Measurements from ENCODE around the gene PAX2.

Gene PAX2

DNA sequence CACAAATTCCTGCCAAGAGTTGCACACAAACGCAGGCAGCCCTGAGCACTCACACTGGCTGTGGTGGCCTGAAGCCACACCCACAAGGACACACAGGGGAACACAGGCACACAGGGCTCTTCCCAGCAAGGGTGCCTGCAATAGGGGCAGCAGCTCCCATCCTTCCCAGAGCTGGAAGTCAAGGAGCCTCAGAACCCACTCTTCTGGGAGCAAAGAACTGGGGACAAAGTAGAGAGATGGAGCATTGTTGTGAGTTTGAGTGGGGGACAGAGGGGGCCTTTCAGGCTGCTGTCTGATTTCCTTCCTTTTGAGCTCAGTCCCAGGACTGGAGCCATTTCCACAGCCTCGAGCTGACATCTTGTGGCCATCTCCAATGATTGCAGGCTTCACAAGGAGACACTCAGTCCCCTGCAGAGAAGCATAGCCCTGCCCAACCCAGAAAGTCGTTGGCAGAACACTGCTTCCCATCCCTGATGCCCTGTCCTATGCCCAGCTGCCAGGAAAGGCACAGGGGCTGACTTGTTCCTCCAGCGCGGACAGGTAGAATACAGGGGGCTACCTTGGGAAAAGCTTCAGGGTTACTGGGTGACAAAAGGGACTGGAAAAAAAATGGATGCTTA, 133.0 kb downstream of the PAX2 start:
- TF ChIP-seq, protein P1, sequence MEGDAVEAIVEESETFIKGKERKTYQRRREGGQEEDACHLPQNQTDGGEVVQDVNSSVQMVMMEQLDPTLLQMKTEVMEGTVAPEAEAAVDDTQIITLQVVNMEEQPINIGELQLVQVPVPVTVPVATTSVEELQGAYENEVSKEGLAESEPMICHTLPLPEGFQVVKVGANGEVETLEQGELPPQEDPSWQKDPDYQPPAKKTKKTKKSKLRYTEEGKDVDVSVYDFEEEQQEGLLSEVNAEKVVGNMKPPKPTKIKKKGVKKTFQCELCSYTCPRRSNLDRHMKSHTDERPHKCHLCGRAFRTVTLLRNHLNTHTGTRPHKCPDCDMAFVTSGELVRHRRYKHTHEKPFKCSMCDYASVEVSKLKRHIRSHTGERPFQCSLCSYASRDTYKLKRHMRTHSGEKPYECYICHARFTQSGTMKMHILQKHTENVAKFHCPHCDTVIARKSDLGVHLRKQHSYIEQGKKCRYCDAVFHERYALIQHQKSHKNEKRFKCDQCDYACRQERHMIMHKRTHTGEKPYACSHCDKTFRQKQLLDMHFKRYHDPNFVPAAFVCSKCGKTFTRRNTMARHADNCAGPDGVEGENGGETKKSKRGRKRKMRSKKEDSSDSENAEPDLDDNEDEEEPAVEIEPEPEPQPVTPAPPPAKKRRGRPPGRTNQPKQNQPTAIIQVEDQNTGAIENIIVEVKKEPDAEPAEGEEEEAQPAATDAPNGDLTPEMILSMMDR (IDR thresholded peaks at IDR 0.05): no peak

More for the DNA sequence above, 133.0 kb downstream of the PAX2 start:
- Histone ChIP-seq H3K4me3 (no peak overlapping the region), H3K27ac (no peak overlapping the region)
- no peak for DNase-seq (ENCODE audit: low spot score)
